GM18526 (cell line): ENCODE data around the gene TIGAR.
A peak's percentile ranks its signal among the peaks of the same experiment; 100 is the strongest.

Experiments used
- POLR2A ChIP-seq: IDR thresholded peaks from 3 replicates; pipeline ENCODE4 v1.6.1; 2011; ENCODE audit not compliant: insufficient read length; ENCODE audit errors: extremely low read depth

TIGAR gene

GRCh38 chr12:4278329-4279197 is 42.5 kb upstream of the TIGAR start:
- peak; percentile 30 for TF ChIP-seq POLR2A

- TF ChIP-seq POLR2A = no peak
Measured at GRCh38 chr12:4279198-4279690, 41.8 kb upstream of the TIGAR start.

DNA sequence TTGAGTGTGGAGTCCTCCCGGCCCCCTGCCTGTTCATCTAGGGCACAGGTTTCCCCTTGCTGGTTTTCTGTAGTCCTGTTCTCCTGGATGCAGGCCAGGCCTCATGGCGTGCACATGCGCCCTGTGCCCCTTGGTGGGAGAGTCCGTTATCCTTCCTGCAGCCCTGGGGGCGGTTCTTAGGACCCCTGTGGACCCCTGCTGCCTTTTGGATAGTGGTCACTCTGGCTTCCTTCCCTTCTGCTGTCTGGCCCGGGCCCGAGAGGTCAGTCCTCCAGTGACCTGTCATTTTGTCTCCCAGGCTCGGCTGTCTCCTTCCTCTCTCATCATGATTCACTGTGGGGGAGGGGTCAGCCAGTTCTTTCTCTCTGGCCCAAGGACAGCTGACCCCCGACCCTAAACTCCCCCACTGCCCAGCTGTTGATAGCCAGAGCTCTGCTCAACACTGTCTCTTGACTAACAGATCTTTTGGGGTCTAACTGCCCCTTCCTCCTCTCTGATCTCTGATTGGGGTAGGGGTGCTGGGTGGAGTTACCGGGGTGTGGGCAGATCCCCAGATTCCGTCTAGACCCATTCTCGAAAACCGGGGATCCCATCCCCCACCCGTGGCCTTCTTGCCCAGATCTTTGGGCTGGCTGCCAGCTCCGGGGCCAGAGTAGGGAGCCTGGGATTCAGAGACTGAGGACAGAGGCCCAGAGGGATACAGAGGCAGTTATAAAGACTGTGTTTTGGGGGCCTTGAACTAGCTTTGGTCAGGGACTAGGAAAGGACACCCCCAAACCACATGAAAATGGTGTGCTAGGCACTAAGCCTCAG is 40.5 kb upstream of the TIGAR start:
- TF ChIP-seq POLR2A = no peak

DNA sequence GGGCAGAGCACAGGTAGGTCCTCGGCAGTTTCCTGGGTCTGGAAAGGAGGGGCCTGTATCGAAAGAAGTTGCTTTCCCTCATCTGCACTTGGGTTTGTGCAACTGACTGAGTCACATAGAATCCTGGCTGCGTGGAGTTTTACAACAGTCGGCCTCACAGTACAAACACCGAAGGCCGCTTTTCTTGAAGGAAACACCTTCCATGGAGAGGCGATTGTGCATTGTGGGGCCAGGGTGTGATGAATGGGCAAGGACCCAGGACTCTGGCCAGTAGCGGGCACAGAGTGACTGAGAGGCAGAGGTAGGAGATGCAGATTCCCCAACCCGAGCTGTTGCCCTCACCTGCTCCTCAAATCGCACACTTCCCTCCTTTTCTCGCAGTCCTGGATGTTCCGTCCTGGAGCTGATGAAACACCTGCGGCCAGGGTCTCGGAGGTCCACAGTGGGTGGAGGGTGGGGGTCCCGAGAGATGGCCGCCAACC is 39.8 kb upstream of the TIGAR start:
- TF ChIP-seq POLR2A = no peak

DNA sequence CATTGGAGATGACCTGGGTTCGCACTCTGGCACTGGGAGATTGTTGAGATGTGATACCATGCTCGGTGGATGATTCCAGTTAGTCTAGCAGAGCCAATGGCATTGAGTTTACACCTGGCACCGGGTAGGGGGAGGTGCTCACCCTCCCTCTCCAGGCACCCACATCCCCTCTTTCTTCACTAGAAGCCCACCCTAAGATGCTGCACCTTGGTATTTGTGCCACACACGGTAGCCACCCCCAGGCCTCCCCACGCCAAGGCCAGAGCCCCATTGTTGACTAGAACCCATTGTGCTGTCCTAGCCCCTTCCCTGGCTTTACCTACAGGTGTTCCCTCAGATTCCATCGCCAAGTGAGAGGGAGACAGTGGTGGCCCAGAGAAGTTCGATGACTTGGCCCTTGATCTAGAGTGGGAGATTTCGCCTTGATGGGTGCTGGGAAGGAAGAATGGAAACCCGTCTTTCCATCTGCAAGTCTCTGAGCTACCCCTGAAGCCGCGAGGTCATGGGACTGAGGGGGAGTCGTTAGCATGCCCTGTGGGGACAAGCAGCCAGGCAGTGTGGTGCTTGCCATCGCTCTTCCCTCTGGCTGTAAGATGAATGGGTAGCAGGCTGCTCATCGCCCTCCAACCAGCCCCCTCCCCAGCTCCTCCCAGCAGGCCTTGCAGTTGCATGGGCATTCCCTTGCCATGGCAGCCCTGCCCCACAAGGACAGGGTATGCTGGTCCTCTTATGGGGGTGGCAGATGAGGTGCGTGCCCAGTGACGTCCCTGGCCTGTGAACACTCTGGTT is 38.7 kb upstream of the TIGAR start:
- TF ChIP-seq POLR2A = no peak

GRCh38 chr12:4282892-4283511 is 38.0 kb upstream of the TIGAR start:
- TF ChIP-seq POLR2A = peak; percentile 14

DNA sequence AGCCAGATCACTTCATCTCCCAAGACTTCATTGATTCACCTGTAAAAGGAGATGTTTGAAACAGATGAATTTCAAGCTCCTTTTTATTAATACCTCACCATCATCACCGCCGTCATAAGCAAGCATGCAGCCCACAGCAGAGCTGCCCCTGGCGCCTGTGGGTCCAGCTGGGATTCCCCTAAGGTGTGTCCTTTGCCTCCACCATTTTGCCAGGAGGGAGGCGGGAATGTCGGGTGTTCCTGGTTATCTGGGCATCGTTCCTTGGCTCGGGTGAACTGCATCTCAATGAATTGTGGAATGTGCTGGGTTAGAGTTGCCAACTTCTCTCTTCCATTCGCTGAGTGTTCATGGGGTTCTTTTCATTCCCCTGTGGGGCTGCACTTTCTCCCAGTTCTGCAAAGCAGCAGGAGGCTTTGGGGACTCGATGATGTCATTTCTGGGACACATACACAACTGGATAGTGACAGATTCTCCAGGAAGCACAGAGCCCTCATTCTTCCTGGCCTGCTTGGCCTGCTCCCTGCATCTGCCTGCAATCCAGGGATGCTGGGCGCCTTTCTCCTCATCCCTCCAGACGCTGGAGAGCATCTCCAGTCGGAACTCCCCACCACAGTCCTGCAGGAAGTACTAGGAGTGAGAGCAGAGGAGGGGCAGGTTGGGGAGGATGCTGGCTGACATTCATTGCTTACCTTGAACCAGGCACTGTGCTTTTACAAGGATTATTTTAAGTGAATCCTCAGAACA is 37.3 kb upstream of the TIGAR start:
- TF ChIP-seq POLR2A = peak; percentile 2

DNA sequence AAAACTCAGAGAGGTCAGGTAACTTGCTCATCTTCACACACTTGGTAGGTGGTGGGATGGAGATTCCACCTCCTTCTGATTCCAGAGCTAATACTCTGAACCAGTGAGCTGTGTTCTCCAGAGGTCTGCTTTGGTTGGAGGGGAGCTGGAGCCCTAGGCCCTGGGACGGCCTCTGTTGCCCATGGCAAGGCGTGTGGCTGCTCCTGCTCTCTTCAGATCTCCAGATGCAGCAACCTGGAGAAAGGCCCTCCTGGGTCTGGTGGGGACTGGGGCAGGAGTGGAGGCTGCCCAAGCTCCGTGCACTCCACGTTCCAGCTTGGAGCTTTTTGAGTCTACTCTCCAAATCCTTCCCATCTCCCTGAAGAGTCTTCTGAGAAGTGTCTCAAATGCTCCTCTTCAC is 36.7 kb upstream of the TIGAR start:
- TF ChIP-seq POLR2A = no peak

- TF ChIP-seq POLR2A = no peak
Measured at GRCh38 chr12:4285070-4285469, 35.9 kb upstream of the TIGAR start.

DNA sequence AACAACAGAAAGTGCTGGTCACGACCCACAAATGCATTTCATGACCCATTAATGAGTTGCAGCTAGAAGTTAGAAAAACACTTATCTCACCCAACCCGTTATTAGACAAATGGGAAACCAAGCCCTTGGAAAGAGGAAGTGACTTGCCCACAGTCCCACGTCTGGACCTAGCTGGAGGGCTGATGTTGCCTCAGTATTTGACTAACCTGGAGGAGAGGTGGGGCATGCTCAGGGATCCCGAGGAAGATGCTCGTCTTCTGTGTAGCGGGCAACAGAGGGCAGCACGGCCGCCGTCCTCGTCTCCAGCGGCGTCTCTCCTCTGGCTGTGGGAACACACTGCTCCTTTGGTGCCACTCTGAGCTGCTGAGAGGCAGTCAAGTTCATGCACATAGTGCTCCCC is 34.8 kb upstream of the TIGAR start:
- TF ChIP-seq POLR2A = no peak

DNA sequence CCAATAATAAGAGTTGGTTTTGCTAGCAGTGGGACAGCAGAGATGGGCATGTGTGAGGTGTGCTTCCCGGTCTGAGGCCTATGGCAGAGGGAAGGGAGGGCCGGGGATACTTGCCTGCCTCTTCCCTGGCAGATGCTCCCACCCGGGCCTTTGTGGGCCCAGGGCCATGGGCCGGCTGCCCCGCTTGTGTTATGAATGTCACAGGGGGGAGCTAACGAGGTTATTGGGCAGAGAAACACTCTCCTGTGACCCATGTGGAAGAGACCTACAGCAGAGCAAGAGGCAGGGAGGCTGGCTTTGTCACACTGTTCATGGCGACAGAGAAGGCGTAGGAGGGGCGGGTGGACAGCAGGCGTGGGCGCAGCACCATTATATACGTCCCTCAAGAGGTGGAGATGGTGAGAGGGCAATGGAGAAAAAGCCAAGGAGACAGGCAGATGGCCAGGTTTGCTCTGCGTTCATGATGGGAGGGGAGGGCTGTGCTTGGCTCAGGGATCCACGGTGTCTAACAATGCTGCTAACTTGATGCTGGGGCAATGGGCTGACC is 34.2 kb upstream of the TIGAR start:
- TF ChIP-seq POLR2A = no peak

GRCh38 chr12:4287325-4288211 is 33.4 kb upstream of the TIGAR start:
- no peak for TF ChIP-seq POLR2A

GRCh38 chr12:4288296-4289131 is 32.5 kb upstream of the TIGAR start:
- TF ChIP-seq POLR2A = peak; percentile 7
